ENCODE measurements around the gene TMPRSS4. TPM values are rescaled to one million over a fixed set of nuclear protein-coding genes. Genes with fewer than 3 reads are reported as not detected.

Gene TMPRSS4
- total RNA-seq, 1 experiment from 2014 or later = 99.9 TPM

DNA sequence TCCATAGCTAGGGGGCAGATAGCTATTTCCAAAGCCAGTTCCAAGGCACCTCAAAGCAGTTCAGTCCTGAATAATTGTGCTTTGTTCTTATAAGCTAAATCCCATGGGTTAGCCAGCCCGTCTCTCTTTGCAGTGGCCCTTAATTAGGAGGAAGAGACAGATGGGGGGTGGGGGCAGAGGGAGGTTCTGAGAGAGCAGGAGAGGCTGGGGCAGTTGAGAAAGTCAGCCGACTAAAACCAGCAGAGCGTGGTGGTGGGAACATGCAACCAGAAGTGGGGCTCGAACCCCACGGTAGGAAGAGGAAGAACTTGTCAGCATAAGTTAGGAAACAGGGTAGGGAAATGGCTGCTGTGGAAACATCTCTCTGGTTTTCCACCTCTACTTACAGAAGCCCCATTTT, 86.6 kb downstream of the TMPRSS4 start:
- no TSS peak for BruUV-seq (replicated peaks)

GRCh38 chr11:118164885-118165284, 88.0 kb downstream of the TMPRSS4 start:
- Mint-ChIP-seq H3K27me3 (ENCODE audit: unreplicated experiment) (peaks cover 71% of the 10 kb centered on the region), H3K36me3 (ENCODE audit: insufficient read depth, unreplicated experiment) (no peaks in the 10 kb centered on the region), H3K27ac (ENCODE audit: unreplicated experiment) (no peak overlapping the region), H3K4me1 (ENCODE audit: low read depth, unreplicated experiment) (no peaks in the 10 kb centered on the region), H3K9me3 (ENCODE audit: low read depth, unreplicated experiment) (no peaks in the 10 kb centered on the region), H3K4me3 (ENCODE audit: low read depth, unreplicated experiment) (no peak overlapping the region)
- intact Hi-C loops (cut with micrococcal nuclease; ENCODE audit: unreplicated experiment) = no loop called here
- CTCF ChIA-PET = no interaction called here
- BruUV-seq (replicated peaks) = no TSS peak
- DNase-seq = no peak
- TF ChIP-seq, protein P1, sequence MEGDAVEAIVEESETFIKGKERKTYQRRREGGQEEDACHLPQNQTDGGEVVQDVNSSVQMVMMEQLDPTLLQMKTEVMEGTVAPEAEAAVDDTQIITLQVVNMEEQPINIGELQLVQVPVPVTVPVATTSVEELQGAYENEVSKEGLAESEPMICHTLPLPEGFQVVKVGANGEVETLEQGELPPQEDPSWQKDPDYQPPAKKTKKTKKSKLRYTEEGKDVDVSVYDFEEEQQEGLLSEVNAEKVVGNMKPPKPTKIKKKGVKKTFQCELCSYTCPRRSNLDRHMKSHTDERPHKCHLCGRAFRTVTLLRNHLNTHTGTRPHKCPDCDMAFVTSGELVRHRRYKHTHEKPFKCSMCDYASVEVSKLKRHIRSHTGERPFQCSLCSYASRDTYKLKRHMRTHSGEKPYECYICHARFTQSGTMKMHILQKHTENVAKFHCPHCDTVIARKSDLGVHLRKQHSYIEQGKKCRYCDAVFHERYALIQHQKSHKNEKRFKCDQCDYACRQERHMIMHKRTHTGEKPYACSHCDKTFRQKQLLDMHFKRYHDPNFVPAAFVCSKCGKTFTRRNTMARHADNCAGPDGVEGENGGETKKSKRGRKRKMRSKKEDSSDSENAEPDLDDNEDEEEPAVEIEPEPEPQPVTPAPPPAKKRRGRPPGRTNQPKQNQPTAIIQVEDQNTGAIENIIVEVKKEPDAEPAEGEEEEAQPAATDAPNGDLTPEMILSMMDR (IDR thresholded peaks at IDR 0.05; ENCODE audit: unreplicated experiment) = no peak

More for the DNA sequence above, 86.6 kb downstream of the TMPRSS4 start:
- Mint-ChIP-seq H3K4me3 (ENCODE audit: low read depth, unreplicated experiment) (no peak overlapping the region), H3K36me3 (ENCODE audit: insufficient read depth, unreplicated experiment) (no peaks in the 10 kb centered on the region), H3K9me3 (ENCODE audit: low read depth, unreplicated experiment) (no peaks in the 10 kb centered on the region), H3K4me1 (ENCODE audit: low read depth, unreplicated experiment) (no peaks in the 10 kb centered on the region), H3K27ac (ENCODE audit: unreplicated experiment) (no peak overlapping the region), H3K27me3 (ENCODE audit: unreplicated experiment) (peaks cover 71% of the 10 kb centered on the region)
- intact Hi-C loops (cut with micrococcal nuclease; ENCODE audit: unreplicated experiment) = no loop called here
- CTCF ChIA-PET = interaction anchor here (1.1 kb wide), 1 partner anchor 12 kb away, joined by 3 read pairs; no protein-coding TSS in a partner anchor
- TF ChIP-seq, protein P1 (IDR thresholded peaks at IDR 0.05; ENCODE audit: unreplicated experiment) = no peak
- DNase-seq = no peak

- H3K36me3 Mint-ChIP-seq (ENCODE audit: insufficient read depth, unreplicated experiment) = no peaks in the 10 kb centered on the region
- DNase-seq = no peak
- CTCF ChIA-PET = no interaction called here
- no peaks in the 10 kb centered on the region for H3K4me1 Mint-ChIP-seq (ENCODE audit: low read depth, unreplicated experiment)
- TF ChIP-seq, protein P1 (IDR thresholded peaks at IDR 0.05; ENCODE audit: unreplicated experiment) = no peak
- no TSS peak for BruUV-seq (replicated peaks)
- H3K27ac Mint-ChIP-seq (ENCODE audit: unreplicated experiment) = no peak overlapping the region
- no peak overlapping the region for H3K4me3 Mint-ChIP-seq (ENCODE audit: low read depth, unreplicated experiment)
- intact Hi-C loops (cut with micrococcal nuclease; ENCODE audit: unreplicated experiment) = no loop called here
- peaks cover 67% of the 10 kb centered on the region for H3K27me3 Mint-ChIP-seq (ENCODE audit: unreplicated experiment)
- H3K9me3 Mint-ChIP-seq (ENCODE audit: low read depth, unreplicated experiment) = no peaks in the 10 kb centered on the region
Measured at GRCh38 chr11:118166641-118167040, 89.8 kb downstream of the TMPRSS4 start.

- CTCF ChIA-PET = no interaction called here
- no peak for DNase-seq
- H3K9me3 Mint-ChIP-seq (ENCODE audit: low read depth, unreplicated experiment) = no peaks in the 10 kb centered on the region
- H3K27ac Mint-ChIP-seq (ENCODE audit: unreplicated experiment) = no peak overlapping the region
- TF ChIP-seq, protein P1 (IDR thresholded peaks at IDR 0.05; ENCODE audit: unreplicated experiment) = no peak
- no peaks in the 10 kb centered on the region for H3K4me1 Mint-ChIP-seq (ENCODE audit: low read depth, unreplicated experiment)
- no peak overlapping the region for H3K4me3 Mint-ChIP-seq (ENCODE audit: low read depth, unreplicated experiment)
- BruUV-seq (replicated peaks) = no TSS peak
- intact Hi-C loops (cut with micrococcal nuclease; ENCODE audit: unreplicated experiment) = no loop called here
- no peaks in the 10 kb centered on the region for H3K36me3 Mint-ChIP-seq (ENCODE audit: insufficient read depth, unreplicated experiment)
- H3K27me3 Mint-ChIP-seq (ENCODE audit: unreplicated experiment) = peaks cover 61% of the 10 kb centered on the region
Measured at GRCh38 chr11:118167253-118167652, 90.4 kb downstream of the TMPRSS4 start.
